BJ (cell line): Measurements from ENCODE around the gene TUBB6. TPM values are rescaled to one million over a fixed set of nuclear protein-coding genes. Genes with fewer than 3 reads are reported as not detected.

Experiments used
- CTCF ChIA-PET: fragments of 350-600 bp; formaldehyde crosslinking; extraction: SDS; loops from one replicate; lab custom pipeline; 2021; ENCODE audit warnings: antibody characterized with exemption, inconsistent platforms; lab: Yijun Ruan, JAX
- POLR2A ChIA-PET: fragments of 300-600 bp; sonication (Branson Sonifier 250); formaldehyde crosslinking; extraction: SDS; loops from one replicate; lab custom pipeline; 2021; ENCODE audit warnings: antibody characterized with exemption; lab: Charles Lee
- DNase-seq: peaks from one replicate; pipeline ENCODE4 v3.0.0-alpha.2; 2011; ENCODE audit warnings: low read depth
- H3K27me3 ChIP-seq: 2 replicates; pipeline ENCODE4 v1.6.0; 2011; ENCODE audit warnings: low read length; ENCODE audit not compliant: control insufficient read depth, insufficient read depth
- H3K36me3 ChIP-seq: 2 replicates; pipeline ENCODE4 v1.5.1; 2011; ENCODE audit warnings: low read length; ENCODE audit not compliant: control insufficient read depth, insufficient read depth
- H3K4me3 ChIP-seq: 2 replicates; pipeline ENCODE4 v1.5.1; 2011; ENCODE audit warnings: low read depth, mild to moderate bottlenecking, control low read depth, low read length
- CTCF ChIP-seq: IDR thresholded peaks from 2 replicates; pipeline ENCODE4 v1.5.1; 2011; ENCODE audit warnings: low read depth, mild to moderate bottlenecking, control low read depth, inconsistent platforms, low read length, moderate library complexity; ENCODE audit not compliant: insufficient read depth
- polyA plus RNA-seq: library from polyadenylated mRNA; depleted of rRNA; stranded (reverse); fragments of >200 nt; gene quantifications from 2 replicates; pipeline ENCODE4 v1.2.3, GENCODE V29; 2011

TUBB6 gene
- polyA plus RNA-seq, 1 experiment = 765 TPM

GRCh38 chr18:12317664-12318333, 9.8 kb downstream of the TUBB6 start:
- H3K4me3 ChIP-seq = no peak overlapping the region
- CTCF ChIA-PET = interaction anchor here (0.6 to 3.3 kb wide), 5 partner anchors 11 to 67 kb away, joined by 3 to 28 read pairs (median 3); no protein-coding TSS in a partner anchor
- H3K27me3 ChIP-seq = no peaks in the 10 kb centered on the region
- H3K36me3 ChIP-seq = peaks cover 13% of the 10 kb centered on the region
- POLR2A ChIA-PET = interaction anchor here (1.3 kb wide), 1 partner anchor 10 kb away, joined by 3 read pairs; no protein-coding TSS in a partner anchor
- TF ChIP-seq CTCF = no peak
- DNase-seq = peak; percentile 64

- no peaks in the 10 kb centered on the region for H3K27me3 ChIP-seq
- TF ChIP-seq CTCF = no peak
- ChIA-PET POLR2A (interaction anchor here (1.3 kb wide), 1 partner anchor 11 kb away, joined by 3 read pairs; no protein-coding TSS in a partner anchor), CTCF (interaction anchor here (0.6 to 3.3 kb wide), 5 partner anchors 10 to 67 kb away, joined by 3 to 28 read pairs (median 3); no protein-coding TSS in a partner anchor)
- DNase-seq = no peak
- no peak overlapping the region for H3K4me3 ChIP-seq
- H3K36me3 ChIP-seq = peaks cover 13% of the 10 kb centered on the region
Measured at GRCh38 chr18:12318334-12318697, 10.3 kb downstream of the TUBB6 start.

GRCh38 chr18:12318857-12319256, 10.8 kb downstream of the TUBB6 start:
- CTCF ChIA-PET = interaction anchor here (1.1 to 3.3 kb wide), 3 partner anchors 10 to 48 kb away, joined by 3 to 28 read pairs (median 7); no protein-coding TSS in a partner anchor

GRCh38 chr18:12321333-12321732, 13.3 kb downstream of the TUBB6 start:
- ChIA-PET POLR2A (interaction anchor here (0.6 kb wide), 1 partner anchor 39 kb away, joined by 3 read pairs; no protein-coding TSS in a partner anchor), CTCF (interaction anchor here (1.8 kb wide), 1 partner anchor 50 kb away, joined by 6 read pairs; no protein-coding TSS in a partner anchor)
- DNase-seq = no peak
- TF ChIP-seq CTCF = no peak
- H3K36me3 ChIP-seq = peaks cover 23% of the 10 kb centered on the region
- no peak overlapping the region for H3K4me3 ChIP-seq
- H3K27me3 ChIP-seq = no peaks in the 10 kb centered on the region

More at GRCh38 chr18:12318857-12319256, 10.8 kb downstream of the TUBB6 start:
- TF ChIP-seq CTCF = no peak
- no peak for DNase-seq
- H3K4me3 ChIP-seq = no peak overlapping the region
- no peaks in the 10 kb centered on the region for H3K27me3 ChIP-seq
- H3K36me3 ChIP-seq = peaks cover 13% of the 10 kb centered on the region
- POLR2A ChIA-PET = no interaction called here

GRCh38 chr18:12324991-12325725, 17.1 kb downstream of the TUBB6 start:
- no peak for DNase-seq
- ChIA-PET CTCF (interaction anchor here (0.8 kb wide), 1 partner anchor 11 kb away, joined by 4 read pairs; no protein-coding TSS in a partner anchor), POLR2A (no interaction called here)
- TF ChIP-seq CTCF = no peak
- no peak overlapping the region for H3K4me3 ChIP-seq
- peaks cover 28% of the 10 kb centered on the region for H3K36me3 ChIP-seq
- H3K27me3 ChIP-seq = no peaks in the 10 kb centered on the region
